ENCODE measurements around the gene RSAD1. TPM values are rescaled to one million over a fixed set of nuclear protein-coding genes. Genes with fewer than 3 reads are reported as not detected.

RSAD1 gene
- total and polyA plus RNA-seq, 10 of the 15 experiments (the other 5 are each of a cell fraction or from before 2014, with no cell fraction given): 2.5 to 28.1 (median 22.6) TPM

DNA sequence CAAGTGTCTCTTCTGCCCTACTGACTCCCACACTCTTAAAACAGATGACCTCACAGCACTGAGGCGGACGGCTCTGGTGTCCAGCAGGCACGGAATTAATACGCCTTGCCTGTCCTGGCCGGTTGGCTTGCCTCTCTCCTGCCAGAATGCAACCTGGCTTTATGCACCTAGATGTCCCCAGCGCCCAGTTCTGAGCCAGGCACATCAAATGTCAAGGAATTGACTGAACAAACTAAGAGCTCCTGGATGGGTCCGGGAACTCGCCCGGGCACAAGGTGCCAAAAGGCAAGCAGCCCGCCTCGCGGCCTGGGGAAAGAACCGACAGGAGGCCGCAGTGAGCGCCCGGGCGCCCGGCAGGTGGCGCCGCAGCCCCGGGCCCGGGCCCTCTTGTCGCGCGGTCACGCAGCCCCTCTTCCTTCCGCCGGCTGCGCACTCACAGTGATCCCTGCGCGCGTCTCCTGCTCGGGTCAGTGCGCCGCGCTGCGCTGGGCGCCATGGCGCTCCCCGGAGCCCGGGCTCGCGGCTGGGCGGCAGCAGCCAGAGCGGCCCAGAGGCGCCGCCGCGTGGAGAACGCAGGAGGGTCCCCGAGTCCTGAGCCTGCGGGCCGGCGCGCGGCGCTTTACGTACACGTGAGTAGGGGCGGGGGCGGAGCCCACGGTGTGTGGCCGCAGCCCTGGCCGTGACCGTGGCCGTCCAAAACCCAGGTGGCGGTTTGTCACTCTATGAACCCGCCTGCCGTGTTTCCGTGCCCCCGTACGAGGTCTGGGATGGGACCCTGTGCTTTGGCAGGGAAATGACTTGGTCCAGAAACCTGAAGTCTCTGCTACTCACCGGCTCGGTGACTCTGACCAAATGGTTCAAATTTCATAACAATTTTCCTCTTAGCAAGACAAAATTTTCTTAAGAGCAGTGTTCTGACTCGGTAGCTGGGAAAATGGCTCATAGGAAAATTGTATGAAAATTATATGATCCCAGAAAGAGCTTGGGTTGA, at the start of gene RSAD1 (continued):
- TF ChIP-seq ZNF384 (IDR thresholded peaks at IDR 0.05; ENCODE audit: borderline replicate concordance, low read depth, low read length) (no peak), YY1 (IDR thresholded peaks at IDR 0.05; ENCODE audit: low read depth, low read length) (peak; percentile 95), CHD4 (IDR thresholded peaks at IDR 0.05) (no peak), MTA2 (IDR thresholded peaks at IDR 0.05; ENCODE audit: low read depth) (no peak), RUNX3 (IDR thresholded peaks at IDR 0.05; ENCODE audit: low read length) (peak; percentile 75), SPI1 (IDR thresholded peaks at IDR 0.05; ENCODE audit: borderline replicate concordance, insufficient read depth, low read depth, low read length) (no peak), ZSCAN29 (IDR thresholded peaks at IDR 0.05) (peak; percentile 80; the same call in 1 of the 2 replicates), TAF1 (IDR thresholded peaks at IDR 0.05; ENCODE audit: borderline replicate concordance, low read depth, low read length) (peak; percentile 77), HDGF (IDR thresholded peaks at IDR 0.05) (no peak), POLR2AphosphoS5 (IDR thresholded peaks at IDR 0.05; ENCODE audit: low read length) (peak; percentile 74), SMARCA5 (IDR thresholded peaks at IDR 0.05) (peak; percentile 99), STAT3 (IDR thresholded peaks at IDR 0.05; ENCODE audit: low read depth, low read length) (no peak), NFYB (IDR thresholded peaks at IDR 0.05; ENCODE audit: insufficient read depth, low read depth, low read length) (no peak), ZZZ3 (IDR thresholded peaks at IDR 0.05; ENCODE audit: control insufficient read depth, insufficient read length, low read depth) (no peak), WRNIP1 (IDR thresholded peaks at IDR 0.05; ENCODE audit: borderline replicate concordance, low read depth, low read length) (no peak), RELA (IDR thresholded peaks at IDR 0.05; ENCODE audit: borderline replicate concordance, partially characterized antibody) (peak; percentile 72), JUNB (IDR thresholded peaks at IDR 0.05) (no peak), BRCA1 (IDR thresholded peaks at IDR 0.05; ENCODE audit: low read depth, low read length) (no peak), MEF2B (IDR thresholded peaks at IDR 0.05; ENCODE audit: partially characterized antibody, poor library complexity, severe bottlenecking) (no peak), NR2C2 (IDR thresholded peaks at IDR 0.05; ENCODE audit: borderline replicate concordance, control insufficient read depth, insufficient read length, low read depth) (no peak), KDM1A (IDR thresholded peaks at IDR 0.05; ENCODE audit: borderline replicate concordance) (no peak), EGR1 (IDR thresholded peaks at IDR 0.05; ENCODE audit: borderline replicate concordance in 1 of 2, low read depth in 2 of 2, low read length in 2 of 2) (peak; percentile 43 to 80)
- TF ChIP-seq, protein P1, sequence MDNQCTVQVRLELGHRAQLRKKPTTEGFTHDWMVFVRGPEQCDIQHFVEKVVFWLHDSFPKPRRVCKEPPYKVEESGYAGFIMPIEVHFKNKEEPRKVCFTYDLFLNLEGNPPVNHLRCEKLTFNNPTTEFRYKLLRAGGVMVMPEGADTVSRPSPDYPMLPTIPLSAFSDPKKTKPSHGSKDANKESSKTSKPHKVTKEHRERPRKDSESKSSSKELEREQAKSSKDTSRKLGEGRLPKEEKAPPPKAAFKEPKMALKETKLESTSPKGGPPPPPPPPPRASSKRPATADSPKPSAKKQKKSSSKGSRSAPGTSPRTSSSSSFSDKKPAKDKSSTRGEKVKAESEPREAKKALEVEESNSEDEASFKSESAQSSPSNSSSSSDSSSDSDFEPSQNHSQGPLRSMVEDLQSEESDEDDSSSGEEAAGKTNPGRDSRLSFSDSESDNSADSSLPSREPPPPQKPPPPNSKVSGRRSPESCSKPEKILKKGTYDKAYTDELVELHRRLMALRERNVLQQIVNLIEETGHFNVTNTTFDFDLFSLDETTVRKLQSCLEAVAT (IDR thresholded peaks at IDR 0.05): peak; percentile 97
- TF ChIP-seq, protein P2, sequence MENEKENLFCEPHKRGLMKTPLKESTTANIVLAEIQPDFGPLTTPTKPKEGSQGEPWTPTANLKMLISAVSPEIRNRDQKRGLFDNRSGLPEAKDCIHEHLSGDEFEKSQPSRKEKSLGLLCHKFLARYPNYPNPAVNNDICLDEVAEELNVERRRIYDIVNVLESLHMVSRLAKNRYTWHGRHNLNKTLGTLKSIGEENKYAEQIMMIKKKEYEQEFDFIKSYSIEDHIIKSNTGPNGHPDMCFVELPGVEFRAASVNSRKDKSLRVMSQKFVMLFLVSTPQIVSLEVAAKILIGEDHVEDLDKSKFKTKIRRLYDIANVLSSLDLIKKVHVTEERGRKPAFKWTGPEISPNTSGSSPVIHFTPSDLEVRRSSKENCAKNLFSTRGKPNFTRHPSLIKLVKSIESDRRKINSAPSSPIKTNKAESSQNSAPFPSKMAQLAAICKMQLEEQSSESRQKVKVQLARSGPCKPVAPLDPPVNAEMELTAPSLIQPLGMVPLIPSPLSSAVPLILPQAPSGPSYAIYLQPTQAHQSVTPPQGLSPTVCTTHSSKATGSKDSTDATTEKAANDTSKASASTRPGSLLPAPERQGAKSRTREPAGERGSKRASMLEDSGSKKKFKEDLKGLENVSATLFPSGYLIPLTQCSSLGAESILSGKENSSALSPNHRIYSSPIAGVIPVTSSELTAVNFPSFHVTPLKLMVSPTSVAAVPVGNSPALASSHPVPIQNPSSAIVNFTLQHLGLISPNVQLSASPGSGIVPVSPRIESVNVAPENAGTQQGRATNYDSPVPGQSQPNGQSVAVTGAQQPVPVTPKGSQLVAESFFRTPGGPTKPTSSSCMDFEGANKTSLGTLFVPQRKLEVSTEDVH (IDR thresholded peaks at IDR 0.05; ENCODE audit: low read depth, partially characterized antibody): no peak
- TF ChIP-seq, protein P3, sequence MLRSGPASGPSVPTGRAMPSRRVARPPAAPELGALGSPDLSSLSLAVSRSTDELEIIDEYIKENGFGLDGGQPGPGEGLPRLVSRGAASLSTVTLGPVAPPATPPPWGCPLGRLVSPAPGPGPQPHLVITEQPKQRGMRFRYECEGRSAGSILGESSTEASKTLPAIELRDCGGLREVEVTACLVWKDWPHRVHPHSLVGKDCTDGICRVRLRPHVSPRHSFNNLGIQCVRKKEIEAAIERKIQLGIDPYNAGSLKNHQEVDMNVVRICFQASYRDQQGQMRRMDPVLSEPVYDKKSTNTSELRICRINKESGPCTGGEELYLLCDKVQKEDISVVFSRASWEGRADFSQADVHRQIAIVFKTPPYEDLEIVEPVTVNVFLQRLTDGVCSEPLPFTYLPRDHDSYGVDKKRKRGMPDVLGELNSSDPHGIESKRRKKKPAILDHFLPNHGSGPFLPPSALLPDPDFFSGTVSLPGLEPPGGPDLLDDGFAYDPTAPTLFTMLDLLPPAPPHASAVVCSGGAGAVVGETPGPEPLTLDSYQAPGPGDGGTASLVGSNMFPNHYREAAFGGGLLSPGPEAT (IDR thresholded peaks at IDR 0.05; ENCODE audit: low read depth): no peak; the same call in 1 of the 2 replicates

All from GM12878 (cell line).